NCI-H1092 (cell line): ENCODE results near the gene ARHGEF37.
A peak's percentile ranks its signal among the peaks of the same experiment; 100 is the strongest.
"Not testable (repeated sequence)": the region's sequence is repeated elsewhere in the genome, so short reads cannot be mapped to it uniquely, and the experiment has no call there.

Source experiments
- DNase-seq: peaks from one replicate; lab custom pipeline; 2025; lab: John Stamatoyannopoulos, UW

Gene ARHGEF37

GRCh38 chr5:149581192-149581861, at the start of gene ARHGEF37:
ARHGEF37 (plus strand) TSS chr5:149581498; CDS start chr5:149597770, 16,272 bp downstream.
- DNase-seq = peak; percentile 64

- no peak for DNase-seq
Measured at GRCh38 chr5:149532413-149532812, 48.9 kb upstream of the ARHGEF37 start.

GRCh38 chr5:149535787-149536186, 45.5 kb upstream of the ARHGEF37 start:
- not testable (repeated sequence) for DNase-seq

GRCh38 chr5:149537374-149537975, 43.8 kb upstream of the ARHGEF37 start:
- DNase-seq = no peak

- DNase-seq = no peak
Measured at GRCh38 chr5:149540089-149540488, 41.2 kb upstream of the ARHGEF37 start.

GRCh38 chr5:149541893-149542292, 39.4 kb upstream of the ARHGEF37 start:
- no peak for DNase-seq

- no peak for DNase-seq
Measured at GRCh38 chr5:149543361-149544027, 37.8 kb upstream of the ARHGEF37 start.

GRCh38 chr5:149544028-149544420, 37.3 kb upstream of the ARHGEF37 start:
- no peak for DNase-seq

GRCh38 chr5:149545327-149545726, 36.0 kb upstream of the ARHGEF37 start:
- DNase-seq = no peak

- no peak for DNase-seq
Measured at GRCh38 chr5:149546974-149547373, 34.3 kb upstream of the ARHGEF37 start.

- DNase-seq = peak; percentile 24
Measured at GRCh38 chr5:149549461-149550267, 31.6 kb upstream of the ARHGEF37 start.

- no peak for DNase-seq
Measured at GRCh38 chr5:149550268-149550583, 31.1 kb upstream of the ARHGEF37 start.

GRCh38 chr5:149550594-149551226, 30.6 kb upstream of the ARHGEF37 start:
- DNase-seq = no peak

GRCh38 chr5:149551227-149552037, 29.9 kb upstream of the ARHGEF37 start, which contains the start of gene CSNK1A1:
CSNK1A1 (minus strand) TSS chr5:149551439; CDS start chr5:149550964, 475 bp downstream.
- DNase-seq = peak; percentile 95

GRCh38 chr5:149552038-149552494, 29.2 kb upstream of the ARHGEF37 start:
- DNase-seq = no peak

- no peak for DNase-seq
Measured at GRCh38 chr5:149552553-149553160, 28.6 kb upstream of the ARHGEF37 start.

- DNase-seq = no peak
Measured at GRCh38 chr5:149559706-149560105, 21.6 kb upstream of the ARHGEF37 start.

GRCh38 chr5:149561848-149562247, 19.4 kb upstream of the ARHGEF37 start:
- DNase-seq = no peak

- DNase-seq = no peak
Measured at GRCh38 chr5:149563466-149563865, 17.8 kb upstream of the ARHGEF37 start.

- DNase-seq = peak; percentile 34
Measured at GRCh38 chr5:149564542-149565140, 16.7 kb upstream of the ARHGEF37 start.
